ENCODE measurements around the gene RABGAP1. TPM values are rescaled to one million over a fixed set of nuclear protein-coding genes. Genes with fewer than 3 reads are reported as not detected.

RABGAP1 gene
- total RNA-seq, 1 donor from 2014 or later, result 44.7 TPM

DNA sequence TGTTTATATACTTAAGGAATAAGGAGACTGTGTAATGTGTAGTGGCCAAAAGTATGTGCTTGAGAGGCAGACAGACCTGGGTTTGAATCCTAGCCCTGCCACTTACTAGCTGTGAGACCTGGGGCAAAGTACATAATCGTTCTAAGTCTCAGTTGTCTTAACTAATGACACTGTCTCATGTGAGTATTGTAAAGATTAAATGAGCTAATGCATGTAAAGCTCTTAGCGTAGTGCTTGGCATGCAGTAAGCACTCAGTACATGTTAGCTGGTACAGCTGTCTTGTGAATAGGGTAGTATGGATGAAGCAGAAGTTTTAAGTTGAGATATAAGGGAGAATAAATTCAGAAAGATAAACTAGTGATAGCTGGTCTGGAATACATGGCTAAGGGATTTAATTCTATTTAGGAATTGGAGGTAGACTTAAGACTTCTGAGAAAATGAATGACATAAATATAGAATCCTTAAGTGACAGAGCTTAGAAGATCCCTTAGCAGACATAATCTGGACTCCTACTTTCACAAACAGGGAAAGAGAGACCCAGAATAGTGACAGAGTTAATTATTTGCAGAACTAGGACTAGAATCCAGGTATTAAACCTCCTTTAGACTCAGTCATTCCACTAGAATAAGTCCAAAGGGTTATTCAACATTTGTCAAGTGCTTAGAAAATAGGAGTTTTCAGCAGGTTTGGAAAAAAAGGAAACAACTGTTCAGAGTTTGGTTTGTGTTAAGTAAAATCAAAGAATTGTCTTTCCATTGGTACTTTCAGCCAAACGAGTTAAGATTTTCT lies 105.8 kb downstream of the RABGAP1 start:
- no peaks in the 10 kb centered on the region for H3K9me3 Mint-ChIP-seq (ENCODE audit: unreplicated experiment)
- FAIRE-seq, result no peak
- H3K27ac ChIP-seq (ENCODE audit: low read depth, low read length), result no peak overlapping the region
- peaks cover 2% of the 10 kb centered on the region for H3K36me3 ChIP-seq (ENCODE audit: insufficient read depth, low read length)
- peaks cover 7% of the 10 kb centered on the region for H3K36me3 Mint-ChIP-seq (ENCODE audit: low read depth, unreplicated experiment)
- H2AFZ ChIP-seq (ENCODE audit: low read depth, low read length), result no peak overlapping the region
- H3K4me1 Mint-ChIP-seq (ENCODE audit: low read depth, unreplicated experiment), result peaks cover 21% of the 10 kb centered on the region
- H3K27ac Mint-ChIP-seq (ENCODE audit: unreplicated experiment), result no peak overlapping the region
- H3K4me3 Mint-ChIP-seq (ENCODE audit: unreplicated experiment), result no peak overlapping the region
- H3K4me2 ChIP-seq (ENCODE audit: low read length), result no peak overlapping the region
- H3K79me2 ChIP-seq (ENCODE audit: insufficient read depth, low read length), result no peaks in the 10 kb centered on the region
- no peak for TF ChIP-seq EZH2 (IDR thresholded peaks at IDR 0.05; ENCODE audit: insufficient read depth, low read length)
- TF ChIP-seq, protein P1, sequence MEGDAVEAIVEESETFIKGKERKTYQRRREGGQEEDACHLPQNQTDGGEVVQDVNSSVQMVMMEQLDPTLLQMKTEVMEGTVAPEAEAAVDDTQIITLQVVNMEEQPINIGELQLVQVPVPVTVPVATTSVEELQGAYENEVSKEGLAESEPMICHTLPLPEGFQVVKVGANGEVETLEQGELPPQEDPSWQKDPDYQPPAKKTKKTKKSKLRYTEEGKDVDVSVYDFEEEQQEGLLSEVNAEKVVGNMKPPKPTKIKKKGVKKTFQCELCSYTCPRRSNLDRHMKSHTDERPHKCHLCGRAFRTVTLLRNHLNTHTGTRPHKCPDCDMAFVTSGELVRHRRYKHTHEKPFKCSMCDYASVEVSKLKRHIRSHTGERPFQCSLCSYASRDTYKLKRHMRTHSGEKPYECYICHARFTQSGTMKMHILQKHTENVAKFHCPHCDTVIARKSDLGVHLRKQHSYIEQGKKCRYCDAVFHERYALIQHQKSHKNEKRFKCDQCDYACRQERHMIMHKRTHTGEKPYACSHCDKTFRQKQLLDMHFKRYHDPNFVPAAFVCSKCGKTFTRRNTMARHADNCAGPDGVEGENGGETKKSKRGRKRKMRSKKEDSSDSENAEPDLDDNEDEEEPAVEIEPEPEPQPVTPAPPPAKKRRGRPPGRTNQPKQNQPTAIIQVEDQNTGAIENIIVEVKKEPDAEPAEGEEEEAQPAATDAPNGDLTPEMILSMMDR (IDR thresholded peaks at IDR 0.05; ENCODE audit: insufficient read depth, low read depth, low read length), result no peak
- H3K4me1 ChIP-seq (ENCODE audit: insufficient read depth, low read length), result peaks cover 3% of the 10 kb centered on the region
- no peaks in the 10 kb centered on the region for H3K27me3 ChIP-seq (ENCODE audit: insufficient read depth, low read length)
- no peaks in the 10 kb centered on the region for H4K20me1 ChIP-seq (ENCODE audit: insufficient read depth, low read length)
- H3K9me3 ChIP-seq (ENCODE audit: insufficient read depth, low read depth, low read length), result no peaks in the 10 kb centered on the region
- no peak overlapping the region for H3K4me3 ChIP-seq (ENCODE audit: insufficient read depth, low read depth, low read length)
- no peak for DNase-seq (ENCODE audit: low read depth)
- H3K9ac ChIP-seq (ENCODE audit: low read length), result no peak overlapping the region
- H3K27me3 Mint-ChIP-seq (ENCODE audit: low read depth, unreplicated experiment), result no peaks in the 10 kb centered on the region

DNA sequence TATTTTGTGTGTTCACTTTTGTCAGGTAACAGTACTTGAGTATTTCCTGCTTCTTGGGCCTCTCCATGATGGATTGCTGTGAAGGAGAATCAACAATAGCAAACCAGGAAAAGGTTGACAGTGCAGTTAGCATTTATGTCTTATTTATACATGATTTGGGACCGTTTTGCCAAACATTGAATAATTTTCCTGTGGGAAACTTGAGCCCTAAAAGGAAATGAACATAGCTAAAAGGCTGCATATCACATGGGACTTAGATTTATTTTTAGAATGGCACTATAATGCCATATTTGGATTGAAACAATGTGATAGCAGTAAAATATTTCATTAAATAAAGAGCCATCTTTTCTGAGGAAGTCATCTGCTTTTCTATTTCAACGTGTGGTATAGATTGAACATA lies 107.9 kb downstream of the RABGAP1 start:
- Mint-ChIP-seq H3K4me3 (ENCODE audit: unreplicated experiment) (no peak overlapping the region), H3K27ac (ENCODE audit: unreplicated experiment) (no peak overlapping the region), H3K4me1 (ENCODE audit: low read depth, unreplicated experiment) (peaks cover 13% of the 10 kb centered on the region), H3K9me3 (ENCODE audit: unreplicated experiment) (no peaks in the 10 kb centered on the region), H3K27me3 (ENCODE audit: low read depth, unreplicated experiment) (no peaks in the 10 kb centered on the region), H3K36me3 (ENCODE audit: low read depth, unreplicated experiment) (peaks cover 1% of the 10 kb centered on the region)
- peak; percentile 28 for DNase-seq (ENCODE audit: low read depth)
- Histone ChIP-seq H2AFZ (ENCODE audit: low read depth, low read length) (no peak overlapping the region), H3K9ac (ENCODE audit: low read length) (no peak overlapping the region), H3K36me3 (ENCODE audit: insufficient read depth, low read length) (no peaks in the 10 kb centered on the region), H4K20me1 (ENCODE audit: insufficient read depth, low read length) (no peaks in the 10 kb centered on the region), H3K4me3 (ENCODE audit: insufficient read depth, low read depth, low read length) (no peak overlapping the region), H3K4me2 (ENCODE audit: low read length) (no peak overlapping the region), H3K4me1 (ENCODE audit: insufficient read depth, low read length) (peaks cover 3% of the 10 kb centered on the region), H3K9me3 (ENCODE audit: insufficient read depth, low read depth, low read length) (no peaks in the 10 kb centered on the region), H3K27me3 (ENCODE audit: insufficient read depth, low read length) (no peaks in the 10 kb centered on the region), H3K79me2 (ENCODE audit: insufficient read depth, low read length) (no peaks in the 10 kb centered on the region), H3K27ac (ENCODE audit: low read depth, low read length) (no peak overlapping the region)
- TF ChIP-seq, protein P1 (IDR thresholded peaks at IDR 0.05; ENCODE audit: insufficient read depth, low read depth, low read length), result no peak
- no peak for TF ChIP-seq EZH2 (IDR thresholded peaks at IDR 0.05; ENCODE audit: insufficient read depth, low read length)
- FAIRE-seq, result no peak

DNA sequence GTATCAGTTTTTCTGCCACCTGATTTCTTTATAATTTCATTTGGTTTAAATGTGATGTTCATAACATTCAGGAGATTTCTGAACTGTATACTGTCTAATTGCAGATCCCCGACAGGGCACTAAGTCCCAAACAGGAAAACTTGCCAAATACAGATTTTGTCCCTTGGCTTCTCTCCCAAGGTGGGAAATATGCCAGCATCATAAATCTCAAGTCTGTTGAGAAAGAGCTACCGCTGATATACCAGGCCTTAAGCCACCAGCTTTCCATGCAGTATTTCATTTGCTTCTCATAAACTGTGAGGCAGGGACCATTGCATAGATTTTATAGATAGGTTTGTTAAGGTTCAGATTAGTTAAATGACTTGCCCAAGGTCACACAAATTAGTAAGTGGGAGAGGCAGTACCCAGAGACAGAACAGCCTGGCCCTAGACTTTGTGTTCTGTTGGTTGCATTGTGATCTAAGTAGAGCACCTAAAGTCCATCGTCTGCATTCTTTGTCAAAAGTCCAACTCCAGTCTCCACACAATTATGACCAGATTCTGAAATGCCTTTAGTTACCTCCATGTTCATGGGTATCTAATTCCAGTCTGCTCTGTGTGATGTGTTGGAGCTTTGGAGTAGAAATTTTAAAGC lies 108.9 kb downstream of the RABGAP1 start:
- DNase-seq (ENCODE audit: low read depth), result peak; percentile 38
- Histone ChIP-seq H3K4me3 (ENCODE audit: insufficient read depth, low read depth, low read length) (no peak overlapping the region), H3K4me1 (ENCODE audit: insufficient read depth, low read length) (peaks cover 3% of the 10 kb centered on the region), H3K27me3 (ENCODE audit: insufficient read depth, low read length) (no peaks in the 10 kb centered on the region), H3K27ac (ENCODE audit: low read depth, low read length) (no peak overlapping the region), H3K79me2 (ENCODE audit: insufficient read depth, low read length) (no peaks in the 10 kb centered on the region), H3K36me3 (ENCODE audit: insufficient read depth, low read length) (no peaks in the 10 kb centered on the region), H4K20me1 (ENCODE audit: insufficient read depth, low read length) (no peaks in the 10 kb centered on the region), H3K9ac (ENCODE audit: low read length) (no peak overlapping the region), H3K9me3 (ENCODE audit: insufficient read depth, low read depth, low read length) (no peaks in the 10 kb centered on the region), H2AFZ (ENCODE audit: low read depth, low read length) (no peak overlapping the region), H3K4me2 (ENCODE audit: low read length) (no peak overlapping the region)
- no peaks in the 10 kb centered on the region for H3K9me3 Mint-ChIP-seq (ENCODE audit: unreplicated experiment)
- peaks cover 6% of the 10 kb centered on the region for H3K4me1 Mint-ChIP-seq (ENCODE audit: low read depth, unreplicated experiment)
- H3K27ac Mint-ChIP-seq (ENCODE audit: unreplicated experiment), result no peak overlapping the region
- H3K27me3 Mint-ChIP-seq (ENCODE audit: low read depth, unreplicated experiment), result no peaks in the 10 kb centered on the region
- H3K4me3 Mint-ChIP-seq (ENCODE audit: unreplicated experiment), result no peak overlapping the region
- peak; percentile 37 for FAIRE-seq
- no peak for TF ChIP-seq EZH2 (IDR thresholded peaks at IDR 0.05; ENCODE audit: insufficient read depth, low read length)
- TF ChIP-seq, protein P1 (IDR thresholded peaks at IDR 0.05; ENCODE audit: insufficient read depth, low read depth, low read length), result no peak
- no peaks in the 10 kb centered on the region for H3K36me3 Mint-ChIP-seq (ENCODE audit: low read depth, unreplicated experiment)

All from astrocyte (in vitro differentiated cells and primary cell).